Measurements from ENCODE around the gene CBY2.
A peak's percentile ranks its signal among the peaks of the same experiment; 100 is the strongest.

CBY2 gene

GRCh38 chr13:45713106-45713690 is 11.1 kb downstream of the CBY2 start:
- no peak for TF ChIP-seq CTCF (IDR thresholded peaks at IDR 0.05; ENCODE audit: insufficient read depth, low read depth, low read length, missing control alignments)
- DNase-seq (ENCODE audit: low read depth), result no peak
- H3K4me3 ChIP-seq (ENCODE audit: low read length), result no peak overlapping the region

GRCh38 chr13:45713721-45714120 is 11.6 kb downstream of the CBY2 start:
- no peak for DNase-seq (ENCODE audit: low read depth)
- no peak overlapping the region for H3K4me3 ChIP-seq (ENCODE audit: low read length)
- no peak for TF ChIP-seq CTCF (IDR thresholded peaks at IDR 0.05; ENCODE audit: insufficient read depth, low read depth, low read length, missing control alignments)

- TF ChIP-seq CTCF (IDR thresholded peaks at IDR 0.05; ENCODE audit: insufficient read depth, low read depth, low read length, missing control alignments), result no peak
- DNase-seq (ENCODE audit: low read depth), result no peak
- H3K4me3 ChIP-seq (ENCODE audit: low read length), result no peak overlapping the region
Measured at GRCh38 chr13:45714170-45714569, 12.1 kb downstream of the CBY2 start.

GRCh38 chr13:45715351-45715750 is 13.2 kb downstream of the CBY2 start:
- TF ChIP-seq CTCF (IDR thresholded peaks at IDR 0.05; ENCODE audit: insufficient read depth, low read depth, low read length, missing control alignments), result no peak
- H3K4me3 ChIP-seq (ENCODE audit: low read length), result no peak overlapping the region
- DNase-seq (ENCODE audit: low read depth), result no peak

- DNase-seq (ENCODE audit: low read depth), result no peak
- TF ChIP-seq CTCF (IDR thresholded peaks at IDR 0.05; ENCODE audit: insufficient read depth, low read depth, low read length, missing control alignments), result no peak
- no peak overlapping the region for H3K4me3 ChIP-seq (ENCODE audit: low read length)
Measured at GRCh38 chr13:45717349-45717748, 15.2 kb downstream of the CBY2 start.

GRCh38 chr13:45718063-45718462 is 15.9 kb downstream of the CBY2 start:
- DNase-seq (ENCODE audit: low read depth), result peak; percentile 52
- H3K4me3 ChIP-seq (ENCODE audit: low read length), result no peak overlapping the region
- peak; percentile 72 for TF ChIP-seq CTCF (IDR thresholded peaks at IDR 0.05; ENCODE audit: insufficient read depth, low read depth, low read length, missing control alignments)

- DNase-seq (ENCODE audit: low read depth), result no peak
- H3K4me3 ChIP-seq (ENCODE audit: low read length), result no peak overlapping the region
- no peak for TF ChIP-seq CTCF (IDR thresholded peaks at IDR 0.05; ENCODE audit: insufficient read depth, low read depth, low read length, missing control alignments)
Measured at GRCh38 chr13:45718992-45719391, 16.9 kb downstream of the CBY2 start.
